ENCODE measurements around the gene TXLNG. TPM values are rescaled to one million over a fixed set of nuclear protein-coding genes. Genes with fewer than 3 reads are reported as not detected.
"Not testable (repeated sequence)": the region's sequence is repeated elsewhere in the genome, so short reads cannot be mapped to it uniquely, and the experiment has no call there.

TXLNG gene
- total and polyA plus RNA-seq, 2 experiments from 2014 or later = 4.1 to 6.4 TPM

DNA sequence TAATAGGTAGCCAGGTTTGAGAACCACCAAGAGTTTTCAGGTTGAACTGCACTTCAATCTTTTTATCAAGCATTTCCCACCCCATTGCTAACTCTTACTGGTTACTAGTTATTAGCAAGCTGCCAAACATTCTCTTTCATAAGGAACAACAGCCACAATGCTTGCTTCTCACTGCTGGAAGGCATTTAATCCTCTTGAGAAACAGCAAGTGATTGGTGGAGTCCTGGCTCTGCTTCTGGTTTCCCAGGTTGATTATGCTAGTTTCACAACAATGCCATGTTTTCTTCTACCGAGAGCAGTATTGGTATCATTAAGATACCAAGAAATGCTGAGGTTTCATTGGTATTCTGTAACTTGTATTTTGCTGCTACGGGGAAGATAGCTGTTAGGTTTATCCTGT is 32.2 kb upstream of the TXLNG start:
- H3K36me3 ChIP-seq (ENCODE audit: low read depth) = no peaks in the 10 kb centered on the region; the same call in 1 of the 2 replicates
- no peak overlapping the region for H3K4me2 ChIP-seq (ENCODE audit: unreplicated experiment)
- H3K27me3 ChIP-seq (replicated peaks; ENCODE audit: insufficient read depth) = no peaks in the 10 kb centered on the region
- no peaks in the 10 kb centered on the region for H3K9me2 ChIP-seq (ENCODE audit: insufficient read depth)
- no peak overlapping the region for H2AFZ ChIP-seq
- no peaks in the 10 kb centered on the region for H3K79me2 ChIP-seq (ENCODE audit: insufficient read depth)
- no peaks in the 10 kb centered on the region for H3F3A ChIP-seq (ENCODE audit: insufficient read depth)
- TF ChIP-seq EZH2 (IDR thresholded peaks at IDR 0.05; ENCODE audit: insufficient read depth, poor library complexity, severe bottlenecking) (no peak), EZH2phosphoT487 (IDR thresholded peaks at IDR 0.05; ENCODE audit: insufficient read depth, low read depth) (no peak)
- no peaks in the 10 kb centered on the region for H3K4me1 ChIP-seq (ENCODE audit: insufficient read depth)
- no peak overlapping the region for H3K27ac ChIP-seq
- 96 to 100% methylated on average over 2 of the region's 2 CpGs for WGBS, 2 experiments (ENCODE audit: low coverage in 1 of 2, low lambda C conversion rate in 2 of 2, missing lambda C conversion rate in 2 of 2)
- in situ Hi-C loops (cut with MboI) = no loop called here
- no peak overlapping the region for H3K9ac ChIP-seq
- H3K9me3 ChIP-seq (ENCODE audit: low read depth) = no peaks in the 10 kb centered on the region
- H4K20me1 ChIP-seq (ENCODE audit: insufficient read depth) = no peaks in the 10 kb centered on the region
- DNase-seq = no peak
- no peak overlapping the region for H3K4me3 ChIP-seq

- Histone ChIP-seq H3K4me1 (ENCODE audit: insufficient read depth) (no peaks in the 10 kb centered on the region), H3K27me3 (replicated peaks; ENCODE audit: insufficient read depth) (no peaks in the 10 kb centered on the region), H2AFZ (no peak overlapping the region), H3K4me2 (ENCODE audit: unreplicated experiment) (no peak overlapping the region), H3K9me2 (ENCODE audit: insufficient read depth) (no peaks in the 10 kb centered on the region), H4K20me1 (ENCODE audit: insufficient read depth) (no peaks in the 10 kb centered on the region), H3K27ac (no peak overlapping the region), H3K9me3 (ENCODE audit: low read depth) (no peaks in the 10 kb centered on the region), H3K36me3 (ENCODE audit: low read depth) (peaks cover 4% of the 10 kb centered on the region; the same call in 1 of the 2 replicates), H3K9ac (no peak overlapping the region), H3K79me2 (ENCODE audit: insufficient read depth) (no peaks in the 10 kb centered on the region), H3K4me3 (no peak overlapping the region), H3F3A (ENCODE audit: insufficient read depth) (no peaks in the 10 kb centered on the region)
- TF ChIP-seq EZH2phosphoT487 (IDR thresholded peaks at IDR 0.05; ENCODE audit: insufficient read depth, low read depth) = no peak
- TF ChIP-seq EZH2 (IDR thresholded peaks at IDR 0.05; ENCODE audit: insufficient read depth, poor library complexity, severe bottlenecking) = no peak
- in situ Hi-C loops (cut with MboI) = no loop called here
- 90 to 96% methylated on average over 4 of the region's 4 CpGs for whole genome bisulfite sequencing, 2 experiments (ENCODE audit: low coverage in 1 of 2, low lambda C conversion rate in 2 of 2, missing lambda C conversion rate in 2 of 2)
- DNase-seq = no peak
These were observed 29.5 kb upstream of the TXLNG start for GRCh38 chrX:16756724-16757123.

DNA sequence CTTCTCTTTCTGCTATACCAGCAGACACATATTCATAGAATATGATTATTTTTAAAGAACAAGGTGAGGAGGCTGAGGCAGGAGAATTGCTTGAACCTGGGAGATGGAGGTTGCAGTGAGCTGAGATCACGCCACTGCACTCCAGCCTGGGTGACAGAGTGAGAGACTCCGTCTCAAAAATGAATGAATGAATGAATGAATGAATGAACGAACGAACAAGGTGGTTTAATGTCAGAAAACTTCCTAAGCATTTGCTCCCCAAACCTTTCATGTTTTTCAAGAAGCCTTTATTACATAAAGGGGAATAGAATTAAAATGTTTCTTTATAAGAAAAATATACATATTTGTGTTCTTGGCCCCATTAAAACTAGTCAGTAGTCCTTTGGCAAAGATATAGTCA is 24.8 kb upstream of the TXLNG start:
- H3K79me2 ChIP-seq (ENCODE audit: insufficient read depth) = not testable (repeated sequence)

GRCh38 chrX:16762579-16762978 is 23.7 kb upstream of the TXLNG start:
- Histone ChIP-seq H3K4me2 (ENCODE audit: unreplicated experiment) (no peak overlapping the region), H3F3A (ENCODE audit: insufficient read depth) (no peaks in the 10 kb centered on the region), H3K9me2 (ENCODE audit: insufficient read depth) (no peaks in the 10 kb centered on the region), H3K27me3 (replicated peaks; ENCODE audit: insufficient read depth) (no peaks in the 10 kb centered on the region), H3K9ac (no peak overlapping the region), H3K79me2 (ENCODE audit: insufficient read depth) (no peaks in the 10 kb centered on the region), H2AFZ (no peak overlapping the region), H3K36me3 (ENCODE audit: low read depth) (peaks cover 4% of the 10 kb centered on the region; the same call in 1 of the 2 replicates), H3K4me3 (no peak overlapping the region), H3K9me3 (ENCODE audit: low read depth) (no peaks in the 10 kb centered on the region), H4K20me1 (ENCODE audit: insufficient read depth) (no peaks in the 10 kb centered on the region), H3K27ac (no peak overlapping the region), H3K4me1 (ENCODE audit: insufficient read depth) (no peaks in the 10 kb centered on the region)
- no peak for DNase-seq
- WGBS, 2 experiments (ENCODE audit: low coverage in 1 of 2, low lambda C conversion rate in 2 of 2, missing lambda C conversion rate in 2 of 2) = 100% methylated on average over 1 of the region's 1 CpG
- in situ Hi-C loops (cut with MboI) = no loop called here
- TF ChIP-seq EZH2phosphoT487 (IDR thresholded peaks at IDR 0.05; ENCODE audit: insufficient read depth, low read depth) (no peak), EZH2 (IDR thresholded peaks at IDR 0.05; ENCODE audit: insufficient read depth, poor library complexity, severe bottlenecking) (no peak)

More for the DNA sequence above, 24.8 kb upstream of the TXLNG start:
- H3F3A ChIP-seq (ENCODE audit: insufficient read depth); H3K4me2 ChIP-seq (ENCODE audit: unreplicated experiment); H4K20me1 ChIP-seq (ENCODE audit: insufficient read depth); H3K27ac ChIP-seq; H3K4me3 ChIP-seq; H3K9me3 ChIP-seq (ENCODE audit: low read depth); H3K9ac ChIP-seq; DNase-seq; H3K27me3 ChIP-seq (replicated peaks; ENCODE audit: insufficient read depth); H3K4me1 ChIP-seq (ENCODE audit: insufficient read depth); H2AFZ ChIP-seq; H3K36me3 ChIP-seq (ENCODE audit: low read depth); in situ Hi-C loops (cut with MboI); H3K9me2 ChIP-seq (ENCODE audit: insufficient read depth): not testable (repeated sequence)
- 84 to 88% methylated on average over 4 of the region's 4 CpGs for WGBS, 2 experiments (ENCODE audit: low coverage in 1 of 2, low lambda C conversion rate in 2 of 2, missing lambda C conversion rate in 2 of 2)

DNA sequence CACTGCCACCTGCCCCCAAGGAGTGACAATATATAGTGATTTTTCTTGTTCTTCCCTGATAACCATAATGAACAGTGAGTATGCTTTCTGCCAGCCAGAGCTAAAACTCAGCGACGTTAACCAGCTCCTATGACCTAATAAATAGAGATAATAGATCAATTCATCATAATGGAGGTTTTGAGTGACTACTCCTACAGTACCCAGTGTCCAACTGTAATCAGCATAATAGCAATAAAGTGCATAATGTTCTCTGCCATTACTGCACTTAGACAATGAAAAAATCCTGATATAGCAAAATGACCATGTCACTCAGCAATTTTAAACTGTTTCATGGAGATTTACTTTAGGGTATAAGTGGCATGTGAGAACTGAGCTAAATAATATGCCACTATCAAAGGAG is 20.7 kb upstream of the TXLNG start:
- H3K4me2 ChIP-seq (ENCODE audit: unreplicated experiment) = no peak overlapping the region
- no peak for DNase-seq
- H3K9ac ChIP-seq = no peak overlapping the region
- H3K27ac ChIP-seq = no peak overlapping the region
- no peaks in the 10 kb centered on the region for H3K9me2 ChIP-seq (ENCODE audit: insufficient read depth)
- H3K79me2 ChIP-seq (ENCODE audit: insufficient read depth) = no peaks in the 10 kb centered on the region
- WGBS, 2 experiments (ENCODE audit: low coverage in 1 of 2, low lambda C conversion rate in 2 of 2, missing lambda C conversion rate in 2 of 2) = 96 to 100% methylated on average over 2 of the region's 2 CpGs
- no peak overlapping the region for H3K4me3 ChIP-seq
- no peaks in the 10 kb centered on the region for H3K4me1 ChIP-seq (ENCODE audit: insufficient read depth)
- H3F3A ChIP-seq (ENCODE audit: insufficient read depth) = no peaks in the 10 kb centered on the region
- H2AFZ ChIP-seq = no peak overlapping the region
- in situ Hi-C loops (cut with MboI) = no loop called here
- H3K27me3 ChIP-seq (replicated peaks; ENCODE audit: insufficient read depth) = no peaks in the 10 kb centered on the region
- TF ChIP-seq EZH2phosphoT487 (IDR thresholded peaks at IDR 0.05; ENCODE audit: insufficient read depth, low read depth) (no peak), EZH2 (IDR thresholded peaks at IDR 0.05; ENCODE audit: insufficient read depth, poor library complexity, severe bottlenecking) (no peak)
- H3K36me3 ChIP-seq (ENCODE audit: low read depth) = peaks cover under 1% of the 10 kb centered on the region; the same call in 1 of the 2 replicates
- no peaks in the 10 kb centered on the region for H3K9me3 ChIP-seq (ENCODE audit: low read depth)
- no peaks in the 10 kb centered on the region for H4K20me1 ChIP-seq (ENCODE audit: insufficient read depth)
